NCI-H524 treated with DMSO at 0.1 percent for 48 hours (cell line): ENCODE results near the gene DHX29.
"Not testable (repeated sequence)": the region's sequence is repeated elsewhere in the genome, so short reads cannot be mapped to it uniquely, and the experiment has no call there.

Source experiments
- DNase-seq: peaks from one replicate; lab custom pipeline; 2025; lab: John Stamatoyannopoulos, UW

DHX29 gene, protein sequence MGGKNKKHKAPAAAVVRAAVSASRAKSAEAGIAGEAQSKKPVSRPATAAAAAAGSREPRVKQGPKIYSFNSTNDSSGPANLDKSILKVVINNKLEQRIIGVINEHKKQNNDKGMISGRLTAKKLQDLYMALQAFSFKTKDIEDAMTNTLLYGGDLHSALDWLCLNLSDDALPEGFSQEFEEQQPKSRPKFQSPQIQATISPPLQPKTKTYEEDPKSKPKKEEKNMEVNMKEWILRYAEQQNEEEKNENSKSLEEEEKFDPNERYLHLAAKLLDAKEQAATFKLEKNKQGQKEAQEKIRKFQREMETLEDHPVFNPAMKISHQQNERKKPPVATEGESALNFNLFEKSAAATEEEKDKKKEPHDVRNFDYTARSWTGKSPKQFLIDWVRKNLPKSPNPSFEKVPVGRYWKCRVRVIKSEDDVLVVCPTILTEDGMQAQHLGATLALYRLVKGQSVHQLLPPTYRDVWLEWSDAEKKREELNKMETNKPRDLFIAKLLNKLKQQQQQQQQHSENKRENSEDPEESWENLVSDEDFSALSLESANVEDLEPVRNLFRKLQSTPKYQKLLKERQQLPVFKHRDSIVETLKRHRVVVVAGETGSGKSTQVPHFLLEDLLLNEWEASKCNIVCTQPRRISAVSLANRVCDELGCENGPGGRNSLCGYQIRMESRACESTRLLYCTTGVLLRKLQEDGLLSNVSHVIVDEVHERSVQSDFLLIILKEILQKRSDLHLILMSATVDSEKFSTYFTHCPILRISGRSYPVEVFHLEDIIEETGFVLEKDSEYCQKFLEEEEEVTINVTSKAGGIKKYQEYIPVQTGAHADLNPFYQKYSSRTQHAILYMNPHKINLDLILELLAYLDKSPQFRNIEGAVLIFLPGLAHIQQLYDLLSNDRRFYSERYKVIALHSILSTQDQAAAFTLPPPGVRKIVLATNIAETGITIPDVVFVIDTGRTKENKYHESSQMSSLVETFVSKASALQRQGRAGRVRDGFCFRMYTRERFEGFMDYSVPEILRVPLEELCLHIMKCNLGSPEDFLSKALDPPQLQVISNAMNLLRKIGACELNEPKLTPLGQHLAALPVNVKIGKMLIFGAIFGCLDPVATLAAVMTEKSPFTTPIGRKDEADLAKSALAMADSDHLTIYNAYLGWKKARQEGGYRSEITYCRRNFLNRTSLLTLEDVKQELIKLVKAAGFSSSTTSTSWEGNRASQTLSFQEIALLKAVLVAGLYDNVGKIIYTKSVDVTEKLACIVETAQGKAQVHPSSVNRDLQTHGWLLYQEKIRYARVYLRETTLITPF (N-terminal part only)

DNA sequence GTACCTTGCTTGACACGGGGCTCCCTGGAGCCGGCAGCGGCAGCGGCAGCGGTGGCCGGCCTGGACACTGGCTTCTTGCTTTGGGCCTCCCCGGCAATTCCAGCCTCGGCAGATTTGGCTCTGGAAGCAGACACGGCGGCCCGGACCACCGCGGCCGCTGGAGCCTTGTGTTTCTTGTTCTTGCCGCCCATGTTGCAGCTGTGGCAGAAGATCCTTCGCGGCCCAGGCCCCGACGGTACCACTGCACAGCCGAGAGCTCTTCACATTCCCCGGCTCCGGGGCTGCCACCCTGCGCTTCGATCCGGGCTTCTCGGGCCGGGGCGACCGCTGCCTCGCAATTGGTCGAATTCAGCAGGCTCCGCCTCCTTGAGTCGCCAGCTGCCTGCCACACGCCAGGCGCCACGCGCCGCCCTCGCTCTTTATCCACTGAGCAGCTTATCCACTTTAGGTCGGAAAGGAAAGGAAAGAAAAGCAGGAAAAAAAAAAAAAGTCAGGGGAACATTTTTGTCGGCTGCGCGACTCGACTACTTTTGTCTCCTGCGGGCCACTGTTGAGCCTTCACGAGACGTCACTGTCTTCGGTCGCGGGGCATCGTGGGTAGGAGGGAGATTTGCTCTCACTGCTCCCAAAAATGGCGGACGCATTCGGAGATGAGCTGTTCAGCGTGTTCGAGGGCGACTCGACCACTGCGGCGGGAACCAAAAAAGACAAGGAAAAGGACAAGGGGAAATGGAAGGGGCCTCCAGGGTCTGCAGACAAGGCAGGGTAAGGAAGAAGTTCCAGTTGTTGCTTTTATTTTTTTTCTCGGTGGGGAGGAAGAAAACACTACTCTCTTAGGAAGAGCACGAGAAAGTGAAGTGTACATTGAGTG is at the start of gene DHX29, which contains the start of gene MTREX:
Gene DHX29, minus strand, starts transcription at position 312 of the 871 bp plus-strand sequence. Its CDS starts 121 bp downstream, at position 191.
Gene MTREX, plus strand, starts transcription at position 607 of the 871 bp plus-strand sequence. Its CDS starts 25 bp downstream, at position 632.
- DNase-seq = peak; percentile 40

DNA sequence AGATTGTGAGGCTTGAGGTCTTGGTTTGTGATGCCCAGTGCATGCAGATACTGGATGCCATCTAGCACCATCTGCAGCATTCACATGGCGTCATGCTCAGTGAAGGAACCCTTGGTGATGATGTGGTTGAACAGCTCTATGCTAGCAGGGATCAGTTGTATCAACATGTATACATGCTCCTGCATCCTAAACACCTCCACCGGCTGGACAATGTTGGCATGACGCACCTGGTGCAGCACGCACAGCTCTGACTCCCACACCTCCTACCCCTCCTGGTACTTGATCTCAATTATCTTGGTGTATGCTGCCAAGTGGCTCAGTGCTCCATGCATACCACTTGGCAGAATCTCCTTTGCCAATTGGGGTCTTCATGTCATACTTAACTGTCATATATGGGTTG is 49.4 kb upstream of the DHX29 start:
- DNase-seq = no peak

DNA sequence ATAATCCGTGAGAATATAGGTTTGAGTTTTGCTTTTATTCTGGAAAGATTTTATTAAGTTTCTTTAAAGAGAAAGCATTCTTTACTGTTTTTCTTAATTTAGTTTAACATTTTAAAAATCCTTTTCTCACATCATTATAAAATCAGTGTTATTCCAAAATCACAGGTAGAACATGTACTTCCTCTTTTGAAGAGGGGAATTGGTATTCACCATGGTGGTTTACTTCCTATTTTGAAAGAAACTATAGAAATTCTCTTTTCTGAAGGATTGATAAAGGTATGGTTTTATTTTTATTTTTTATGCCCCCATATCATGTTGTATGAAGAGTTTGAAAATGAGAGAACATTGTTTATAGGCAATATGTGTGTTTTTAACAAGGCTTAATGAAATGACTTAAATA is 43.3 kb upstream of the DHX29 start:
- no peak for DNase-seq

DNA sequence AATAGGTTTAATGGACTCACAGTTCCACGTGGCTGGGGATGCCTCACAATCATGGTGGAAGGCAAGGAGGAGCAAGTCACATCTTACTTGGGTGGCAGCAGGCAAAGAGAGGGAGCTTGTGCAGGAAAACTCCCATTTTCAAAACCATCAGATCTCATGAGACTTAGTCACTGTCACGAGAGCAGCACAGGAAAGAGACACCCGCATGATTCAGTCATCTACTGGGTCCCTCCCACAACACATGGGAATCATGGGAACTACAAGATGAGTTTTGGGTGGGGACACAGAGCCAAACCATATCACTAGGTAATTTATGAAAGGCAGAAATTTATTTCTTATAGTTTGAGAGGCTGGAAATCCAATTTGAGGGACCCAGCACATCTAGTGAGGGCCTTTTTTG is 40.3 kb upstream of the DHX29 start:
- no peak for DNase-seq

DNA sequence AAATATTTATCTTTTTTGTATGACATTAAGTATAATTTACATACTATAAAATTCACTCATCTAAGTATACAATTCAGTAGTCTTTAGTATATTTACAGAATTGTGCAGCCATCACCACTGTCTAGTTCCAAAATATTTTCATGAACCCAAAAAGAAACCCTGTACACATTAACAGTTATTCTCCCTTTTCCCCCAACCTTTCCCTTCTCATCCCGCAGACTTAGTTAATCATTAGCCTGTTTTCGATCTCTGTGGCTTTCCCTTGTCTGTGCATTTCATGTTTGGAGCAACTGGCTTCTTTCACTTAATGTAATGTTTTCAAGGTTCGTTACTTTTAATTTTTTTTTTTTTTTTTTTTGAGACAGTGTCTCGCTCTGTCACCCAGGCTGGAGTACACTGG is 37.8 kb upstream of the DHX29 start:
- no peak for DNase-seq

DNA sequence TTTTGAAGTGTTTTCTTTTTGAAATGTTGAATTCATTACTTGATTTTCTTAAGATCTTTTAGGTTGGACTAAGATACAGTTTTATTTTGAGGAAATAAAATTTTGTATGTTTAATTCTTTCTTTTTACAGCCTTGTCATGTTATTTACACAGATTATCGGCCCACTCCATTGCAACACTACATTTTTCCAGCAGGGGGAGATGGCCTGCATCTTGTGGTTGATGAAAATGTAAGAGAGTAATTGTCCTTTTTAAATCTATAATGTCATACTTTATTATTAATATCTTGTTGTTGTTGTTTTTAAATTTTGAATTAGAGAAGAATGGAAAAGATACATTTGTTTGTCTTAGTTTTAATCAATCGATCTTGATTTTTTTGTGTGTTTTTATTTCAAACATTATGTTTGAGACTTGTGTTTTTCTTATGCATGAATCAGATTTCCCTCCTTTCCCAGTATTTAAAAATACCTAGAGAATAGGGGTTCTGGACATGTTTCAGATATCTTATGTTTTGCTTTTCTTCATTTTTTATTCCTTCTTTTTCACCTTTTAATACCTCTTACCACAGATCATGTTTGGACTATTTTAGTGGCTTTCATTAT is 37.0 kb upstream of the DHX29 start:
- DNase-seq = no peak

DNA sequence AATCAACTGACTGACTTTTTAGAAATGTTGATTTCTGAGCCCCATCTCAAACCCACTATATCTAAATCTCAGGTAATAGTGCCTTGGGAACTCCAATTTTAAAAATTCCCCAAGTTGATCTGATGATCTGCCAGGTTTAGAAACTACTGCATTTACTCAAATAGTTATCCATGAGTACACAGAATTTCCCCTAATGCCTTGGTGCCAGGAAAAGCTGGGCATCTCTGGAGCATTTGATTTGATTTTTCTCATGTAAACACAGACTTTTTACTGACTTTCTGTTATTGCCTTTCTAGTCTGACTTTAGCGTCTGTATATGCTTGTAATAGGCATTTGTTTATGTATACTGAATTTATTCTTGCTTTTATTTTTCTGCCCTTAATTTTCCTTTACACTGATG is 36.1 kb upstream of the DHX29 start:
- DNase-seq = no peak

DNA sequence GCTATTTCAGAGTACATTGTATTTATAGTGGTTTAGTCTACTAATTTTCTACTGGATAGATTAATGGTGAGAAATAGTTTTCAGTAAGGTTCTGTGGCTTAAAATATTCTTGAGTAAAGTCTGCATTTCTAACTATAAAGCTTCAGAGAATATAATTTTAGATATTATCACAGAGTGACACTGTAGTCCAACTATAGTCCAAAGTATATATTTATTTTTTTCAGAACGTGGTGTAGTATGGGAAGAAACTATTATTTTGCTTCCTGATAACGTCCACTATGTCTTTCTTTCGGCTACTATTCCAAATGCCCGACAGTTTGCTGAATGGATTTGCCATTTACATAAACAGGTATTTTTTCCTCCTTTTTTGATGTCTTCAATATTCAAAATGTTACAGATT is 35.6 kb upstream of the DHX29 start:
- DNase-seq = no peak

DNA sequence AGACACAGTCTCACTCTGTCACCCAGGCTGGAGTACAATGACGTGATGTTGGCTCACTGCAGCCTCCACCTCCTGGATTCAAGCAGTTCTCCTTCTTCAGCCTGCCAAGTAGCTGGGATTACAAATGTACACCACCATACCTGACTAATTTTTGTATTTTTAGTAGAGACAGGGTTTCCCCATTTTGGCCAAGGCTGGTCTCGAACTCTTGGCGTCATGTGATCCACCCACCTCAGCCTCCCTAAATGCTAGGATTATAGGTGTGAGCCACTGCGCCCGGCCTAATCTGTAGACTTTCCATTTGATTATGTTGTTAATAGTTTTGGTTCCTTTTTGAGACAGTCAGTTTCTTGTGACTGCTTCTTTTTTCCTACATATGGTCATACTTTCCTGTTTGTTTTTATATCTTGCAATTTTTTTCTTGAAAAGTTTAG is 31.3 kb upstream of the DHX29 start:
- no peak for DNase-seq

DNA sequence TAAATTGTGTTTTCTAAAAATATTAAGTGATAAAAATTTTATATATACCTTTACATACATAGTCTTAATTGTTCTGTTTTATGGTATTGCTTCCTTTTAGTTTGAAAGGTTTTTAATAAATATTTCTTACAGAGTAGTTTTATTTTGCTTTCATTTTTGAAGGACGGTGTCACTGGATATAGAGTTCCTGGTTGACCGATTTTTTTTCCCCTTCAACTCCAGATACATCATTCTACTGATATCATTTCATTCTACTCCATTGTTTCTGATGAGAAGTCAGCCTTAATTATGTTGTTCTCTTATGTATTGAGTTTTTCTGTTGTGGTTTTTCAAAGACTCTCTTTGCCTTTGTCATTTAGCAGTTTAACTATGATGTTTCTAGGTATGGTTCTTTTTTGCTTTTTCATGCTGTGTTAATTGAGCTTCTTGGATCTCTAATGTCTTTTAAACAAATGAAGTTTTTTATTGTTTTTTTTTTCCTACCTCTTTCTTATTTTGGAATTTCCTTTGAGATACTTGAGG is 30.7 kb upstream of the DHX29 start:
- DNase-seq = no peak

DNA sequence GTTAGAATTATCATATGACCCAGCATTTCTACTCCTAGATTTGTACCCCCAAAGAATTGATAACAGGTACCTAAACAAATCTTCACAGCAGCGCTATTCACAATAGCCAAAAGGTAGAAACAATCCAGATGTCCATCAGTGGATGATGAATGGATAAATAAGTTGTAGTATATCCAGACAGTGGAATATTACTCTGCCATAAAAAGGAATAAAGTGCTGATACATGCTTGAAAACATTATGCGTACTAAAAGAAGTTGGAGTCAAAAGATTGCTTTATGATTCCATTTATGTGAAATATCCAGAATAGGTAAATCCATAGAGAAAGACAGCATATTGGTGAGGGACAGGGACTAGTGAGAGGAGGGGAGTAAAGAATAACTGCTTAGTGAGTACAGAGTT is 26.3 kb upstream of the DHX29 start:
- DNase-seq = no peak

DNA sequence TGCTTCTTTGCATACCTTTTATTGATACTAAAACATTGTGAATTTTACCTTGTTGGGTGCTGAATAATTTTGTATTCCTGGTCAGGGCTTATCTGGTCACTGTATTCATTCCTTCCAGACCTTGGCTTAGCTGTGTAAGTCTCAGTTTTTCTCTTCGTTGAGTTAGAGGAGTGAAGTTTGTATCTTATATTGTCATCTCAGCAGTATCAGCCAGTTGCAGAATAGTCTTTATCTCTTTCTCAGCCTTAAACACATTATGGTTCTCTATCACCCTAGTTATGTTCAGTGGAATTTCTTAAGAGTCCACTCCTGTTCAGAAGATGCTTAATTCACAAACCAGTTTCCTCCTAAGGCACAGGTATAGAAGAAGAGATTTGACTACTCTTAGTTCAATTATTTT is 25.5 kb upstream of the DHX29 start:
- no peak for DNase-seq

DNA sequence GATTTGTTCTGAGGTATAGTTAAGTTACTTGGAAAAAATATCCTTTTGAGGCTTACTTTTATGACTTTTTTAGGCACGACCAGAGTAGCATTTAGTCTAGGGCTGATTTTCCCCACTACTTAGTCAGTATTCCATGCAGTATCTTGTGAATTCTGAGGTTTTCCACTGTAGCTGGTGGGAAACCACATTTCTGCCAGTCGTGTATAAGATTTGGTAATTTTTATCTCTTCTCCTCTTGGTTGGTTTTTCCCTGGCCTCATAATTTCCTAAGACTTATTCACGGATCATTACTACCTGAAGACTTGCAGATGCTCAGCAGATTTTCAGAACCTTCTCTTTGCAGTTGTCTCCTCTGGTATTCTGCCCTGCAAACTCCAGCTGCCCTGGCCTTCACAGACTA is 23.8 kb upstream of the DHX29 start:
- DNase-seq = no peak

DNA sequence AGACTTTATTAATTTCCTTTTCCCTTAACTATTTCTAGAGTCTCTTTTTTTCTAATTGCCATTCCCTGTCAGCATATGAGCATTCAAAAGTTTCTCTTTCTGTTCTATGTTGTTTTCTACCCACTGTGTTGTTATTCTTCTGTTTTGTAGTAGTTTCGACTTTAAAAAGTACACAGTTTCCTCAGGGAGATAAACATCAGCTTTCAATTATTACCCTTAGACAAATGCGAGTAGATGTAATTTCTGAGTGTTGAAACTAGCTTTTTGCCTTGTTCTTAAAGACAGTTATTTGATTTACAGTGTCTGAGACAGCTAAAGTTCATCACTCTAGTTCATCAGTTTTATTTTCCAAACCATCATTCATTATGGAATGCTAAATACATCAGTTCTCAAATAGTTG is 19.8 kb upstream of the DHX29 start:
- DNase-seq = no peak

DNA sequence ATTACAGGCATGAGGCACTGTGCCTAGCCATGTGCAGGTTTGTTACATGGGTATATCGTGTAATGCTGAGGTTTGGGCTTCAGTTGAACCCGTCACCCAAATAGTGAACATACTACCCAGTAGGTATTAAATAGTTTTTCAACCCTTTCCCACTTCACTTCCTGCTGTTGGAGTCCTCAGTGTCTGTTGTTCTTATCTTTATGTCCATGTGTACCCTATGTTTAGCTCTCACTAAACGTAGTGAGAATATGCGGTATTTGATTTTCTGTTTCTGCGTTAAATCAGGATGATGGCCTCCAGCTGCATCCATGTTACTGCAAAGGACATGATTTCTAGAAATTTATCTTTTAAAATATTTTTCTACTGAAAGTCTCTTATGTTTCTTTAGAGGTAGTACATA is 18.1 kb upstream of the DHX29 start:
- no peak for DNase-seq

DNA sequence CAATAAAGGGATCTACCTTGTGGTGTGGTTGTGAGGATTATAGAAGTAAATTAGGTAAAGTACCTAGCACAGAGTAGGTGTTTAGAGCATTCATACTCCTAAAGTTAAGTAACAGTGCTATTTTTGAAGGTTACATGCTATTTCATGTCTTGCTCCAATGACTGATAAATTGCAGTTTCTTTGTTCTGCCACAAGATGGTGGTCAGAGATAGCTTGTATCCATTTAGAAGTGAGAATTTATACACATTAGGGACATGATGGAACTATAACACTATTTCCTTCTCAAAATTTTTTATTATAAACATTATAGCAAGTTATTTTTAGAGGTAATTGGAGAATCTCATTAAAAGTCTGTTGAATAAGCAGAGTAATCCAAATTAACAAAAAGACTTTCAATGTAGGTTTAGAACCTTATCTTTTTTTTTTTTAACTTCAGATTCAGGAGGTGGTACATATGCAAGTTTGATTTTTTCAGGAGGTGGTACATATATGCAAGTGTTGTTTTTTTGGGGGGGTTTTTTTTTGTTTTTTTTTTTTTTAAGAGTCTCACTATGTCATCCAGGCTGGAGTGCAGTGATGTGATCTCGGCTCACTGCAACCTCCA is 17.4 kb upstream of the DHX29 start:
- DNase-seq = no peak

DNA sequence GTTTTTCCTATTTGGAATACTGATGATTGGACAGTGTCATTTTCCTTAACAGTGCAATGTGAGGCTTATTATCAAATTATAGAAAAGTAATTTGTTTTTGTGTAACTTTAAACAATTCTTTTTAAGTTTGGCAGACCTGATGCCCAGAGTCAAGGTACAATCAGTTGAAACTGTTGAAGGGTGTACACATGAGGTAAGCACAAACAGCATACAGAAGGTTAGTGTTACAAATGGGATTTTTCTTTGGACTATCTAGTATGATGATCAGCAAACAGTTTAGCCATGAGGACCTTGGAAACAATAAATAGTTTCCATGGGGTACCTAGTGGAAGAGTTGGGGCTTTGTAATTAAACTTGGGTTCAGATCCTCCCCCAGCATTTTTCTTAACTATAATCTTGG is 16.5 kb upstream of the DHX29 start:
- no peak for DNase-seq

DNA sequence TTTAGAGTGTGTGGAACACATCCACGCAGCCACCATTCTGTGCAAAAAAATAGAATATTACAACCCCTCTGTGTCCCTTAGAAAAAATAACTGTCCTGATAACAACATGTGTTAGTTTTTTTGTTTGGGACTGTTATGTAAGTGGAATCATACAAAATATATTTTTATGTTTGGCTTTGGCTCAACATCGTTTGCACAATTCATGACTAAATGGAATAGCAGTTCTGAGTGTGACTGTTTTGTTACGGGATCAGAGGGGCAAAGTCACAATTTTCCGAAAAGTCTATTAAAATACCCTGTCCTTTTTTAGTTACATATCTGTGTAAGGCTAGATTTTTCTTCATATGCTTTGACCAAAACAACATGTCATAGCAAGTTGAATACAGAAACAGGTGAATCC is 13.1 kb upstream of the DHX29 start:
- DNase-seq = no peak

DNA sequence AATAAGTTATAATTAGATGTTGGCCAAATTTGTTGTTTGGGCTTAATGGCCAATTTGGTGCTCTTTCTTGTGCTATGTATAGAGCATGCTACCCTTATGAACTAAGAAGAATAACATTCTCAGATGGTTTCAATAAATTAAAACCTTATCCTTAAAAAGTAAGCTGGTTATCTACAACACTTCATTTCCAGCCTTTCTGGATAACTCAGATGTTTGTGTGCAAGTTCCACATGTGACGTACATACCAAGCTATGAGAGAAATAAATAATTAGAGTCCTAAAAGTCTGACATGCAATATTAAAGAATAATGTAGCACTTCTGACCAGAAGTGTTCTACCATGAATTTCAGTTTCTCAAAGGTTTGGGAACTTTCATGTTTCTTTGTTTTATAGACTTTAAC is 12.0 kb upstream of the DHX29 start:
- DNase-seq = no peak

DNA sequence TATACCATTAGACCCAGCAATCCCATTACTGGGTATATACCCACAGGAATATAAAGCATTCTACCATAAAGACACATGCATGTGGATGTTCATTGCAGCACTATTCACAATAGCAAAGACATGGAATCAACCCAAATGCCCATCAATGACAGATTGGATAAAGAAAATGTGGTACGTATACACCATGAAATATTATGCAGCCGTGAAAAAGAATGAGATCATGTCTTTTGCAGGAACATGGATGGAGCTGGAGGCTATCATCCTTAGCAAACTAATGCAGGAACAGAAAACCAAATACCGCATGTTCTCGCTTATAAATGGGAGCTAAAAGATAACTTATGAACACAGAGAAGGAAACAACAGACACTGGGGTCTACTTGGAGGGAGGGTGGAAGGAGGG is 10.7 kb upstream of the DHX29 start:
- not testable (repeated sequence) for DNase-seq
